K562 (cell line): ENCODE results near the gene SSTR1.

Experiments used
- CREB1 ChIP-seq, 2 experiments: sonication (generic) in 1 of 2; formaldehyde crosslinking in 1 of 2; IDR thresholded peaks; 2 replicates each; pipeline versions ENCODE4 v1.6.1 to v1.8.0; 2012 to 2022; ENCODE audit warnings: inconsistent platforms in 1 of 2, mild to moderate bottlenecking in 1 of 2, missing genetic modification reagents in 1 of 2, moderate library complexity in 1 of 2
- EGR1 ChIP-seq: fragments of 450-650 bp; conservative IDR thresholded peaks from 2 replicates; pipeline ENCODE4 v1.6.1; 2017; ENCODE audit warnings: mild to moderate bottlenecking
- ELF1 ChIP-seq: fragments of 200-800 bp; sonication (Bioruptor generic); IDR thresholded peaks from 2 replicates; pipeline ENCODE4 v1.6.1; 2016; ENCODE audit warnings: missing genetic modification characterization, missing compliant biosample characterization
- ELF4 ChIP-seq: fragments of 450-650 bp; formaldehyde crosslinking; IDR thresholded peaks from 2 replicates; pipeline ENCODE4 v1.4.0; 2022; ENCODE audit warnings: missing genetic modification characterization
- EZH2 ChIP-seq: IDR thresholded peaks from 2 replicates; pipeline ENCODE4 v1.6.1; 2012; ENCODE audit warnings: low read depth, mild to moderate bottlenecking, inconsistent platforms, low read length, borderline replicate concordance
- KAT8 ChIP-seq: fragments of 450-650 bp; IDR thresholded peaks from 2 replicates; pipeline ENCODE4 v1.6.1; 2016; ENCODE audit warnings: low read depth, mild to moderate bottlenecking
- LEF1 ChIP-seq: fragments of 450-650 bp; IDR thresholded peaks from 2 replicates; pipeline ENCODE4 v1.6.1; 2016; ENCODE audit warnings: mild to moderate bottlenecking
- PATZ1 ChIP-seq: fragments of 250-450 bp; sonication (Bioruptor Pico); IDR thresholded peaks from 2 replicates; pipeline ENCODE4 v1.5.0; 2020; ENCODE audit warnings: mild to moderate bottlenecking, borderline replicate concordance
- SMAD3 ChIP-seq: fragments of 450-650 bp; formaldehyde crosslinking; conservative IDR thresholded peaks from 2 replicates; pipeline ENCODE4 v1.4.0; 2020; ENCODE audit warnings: mild to moderate bottlenecking
- TF ChIP-seq, protein P1 (sequence below): IDR thresholded peaks from 2 replicates; pipeline ENCODE4 v1.6.1; 2012; ENCODE audit warnings: low read depth, low read length, improper control_type of control experiment, borderline replicate concordance
- TF ChIP-seq, protein P2 (sequence below), 3 experiments: IDR thresholded peaks in 2 of 3; conservative IDR thresholded peaks in 1 of 3; 2 replicates each; pipeline ENCODE4 v1.5.1; 2011 to 2012; ENCODE audit warnings: low read length in 3 of 3, mild to moderate bottlenecking in 3 of 3, control low read depth in 2 of 3, improper control_type of control experiment in 1 of 3, inconsistent platforms in 1 of 3, low read depth in 1 of 3, mixed read lengths in 1 of 3, moderate library complexity in 1 of 3; ENCODE audit not compliant: insufficient read depth in 2 of 3
- TF ChIP-seq, protein P3 (sequence below): sonication (generic); formaldehyde crosslinking; IDR thresholded peaks from 2 replicates; pipeline ENCODE4 v1.8.1; 2023; ENCODE audit warnings: mild to moderate bottlenecking, missing genetic modification reagents

- TF ChIP-seq CREB1 (IDR thresholded peaks at IDR 0.05): no peak
- no peak for TF ChIP-seq CREB1 (CRISPR knock-in tag; IDR thresholded peaks at IDR 0.05)
- TF ChIP-seq EZH2: no peak
- TF ChIP-seq EGR1: no peak
- TF ChIP-seq, protein P1, sequence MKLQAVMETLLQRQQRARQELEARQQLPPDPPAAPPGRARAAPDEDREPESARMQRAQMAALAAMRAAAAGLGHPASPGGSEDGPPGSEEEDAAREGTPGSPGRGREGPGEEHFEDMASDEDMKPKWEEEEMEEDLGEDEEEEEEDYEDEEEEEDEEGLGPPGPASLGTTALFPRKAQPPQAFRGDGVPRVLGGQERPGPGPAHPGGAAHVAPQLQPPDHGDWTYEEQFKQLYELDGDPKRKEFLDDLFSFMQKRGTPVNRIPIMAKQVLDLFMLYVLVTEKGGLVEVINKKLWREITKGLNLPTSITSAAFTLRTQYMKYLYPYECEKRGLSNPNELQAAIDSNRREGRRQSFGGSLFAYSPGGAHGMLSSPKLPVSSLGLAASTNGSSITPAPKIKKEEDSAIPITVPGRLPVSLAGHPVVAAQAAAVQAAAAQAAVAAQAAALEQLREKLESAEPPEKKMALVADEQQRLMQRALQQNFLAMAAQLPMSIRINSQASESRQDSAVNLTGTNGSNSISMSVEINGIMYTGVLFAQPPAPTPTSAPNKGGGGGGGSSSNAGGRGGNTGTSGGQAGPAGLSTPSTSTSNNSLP: no peak
- no peak for TF ChIP-seq KAT8
- TF ChIP-seq, protein P2, sequence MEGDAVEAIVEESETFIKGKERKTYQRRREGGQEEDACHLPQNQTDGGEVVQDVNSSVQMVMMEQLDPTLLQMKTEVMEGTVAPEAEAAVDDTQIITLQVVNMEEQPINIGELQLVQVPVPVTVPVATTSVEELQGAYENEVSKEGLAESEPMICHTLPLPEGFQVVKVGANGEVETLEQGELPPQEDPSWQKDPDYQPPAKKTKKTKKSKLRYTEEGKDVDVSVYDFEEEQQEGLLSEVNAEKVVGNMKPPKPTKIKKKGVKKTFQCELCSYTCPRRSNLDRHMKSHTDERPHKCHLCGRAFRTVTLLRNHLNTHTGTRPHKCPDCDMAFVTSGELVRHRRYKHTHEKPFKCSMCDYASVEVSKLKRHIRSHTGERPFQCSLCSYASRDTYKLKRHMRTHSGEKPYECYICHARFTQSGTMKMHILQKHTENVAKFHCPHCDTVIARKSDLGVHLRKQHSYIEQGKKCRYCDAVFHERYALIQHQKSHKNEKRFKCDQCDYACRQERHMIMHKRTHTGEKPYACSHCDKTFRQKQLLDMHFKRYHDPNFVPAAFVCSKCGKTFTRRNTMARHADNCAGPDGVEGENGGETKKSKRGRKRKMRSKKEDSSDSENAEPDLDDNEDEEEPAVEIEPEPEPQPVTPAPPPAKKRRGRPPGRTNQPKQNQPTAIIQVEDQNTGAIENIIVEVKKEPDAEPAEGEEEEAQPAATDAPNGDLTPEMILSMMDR (IDR thresholded peaks at IDR 0.05 in 2 of 3, conservative IDR thresholded peaks at IDR 0.05 in 1 of 3; ENCODE audit: insufficient read depth in 2 of 3, low read depth in 1 of 3, low read length in 3 of 3): no peak
- no peak for TF ChIP-seq ELF4 (CRISPR knock-in tag)
- TF ChIP-seq LEF1: no peak
- TF ChIP-seq, protein P3, sequence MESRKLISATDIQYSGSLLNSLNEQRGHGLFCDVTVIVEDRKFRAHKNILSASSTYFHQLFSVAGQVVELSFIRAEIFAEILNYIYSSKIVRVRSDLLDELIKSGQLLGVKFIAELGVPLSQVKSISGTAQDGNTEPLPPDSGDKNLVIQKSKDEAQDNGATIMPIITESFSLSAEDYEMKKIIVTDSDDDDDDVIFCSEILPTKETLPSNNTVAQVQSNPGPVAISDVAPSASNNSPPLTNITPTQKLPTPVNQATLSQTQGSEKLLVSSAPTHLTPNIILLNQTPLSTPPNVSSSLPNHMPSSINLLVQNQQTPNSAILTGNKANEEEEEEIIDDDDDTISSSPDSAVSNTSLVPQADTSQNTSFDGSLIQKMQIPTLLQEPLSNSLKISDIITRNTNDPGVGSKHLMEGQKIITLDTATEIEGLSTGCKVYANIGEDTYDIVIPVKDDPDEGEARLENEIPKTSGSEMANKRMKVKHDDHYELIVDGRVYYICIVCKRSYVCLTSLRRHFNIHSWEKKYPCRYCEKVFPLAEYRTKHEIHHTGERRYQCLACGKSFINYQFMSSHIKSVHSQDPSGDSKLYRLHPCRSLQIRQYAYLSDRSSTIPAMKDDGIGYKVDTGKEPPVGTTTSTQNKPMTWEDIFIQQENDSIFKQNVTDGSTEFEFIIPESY: no peak
- TF ChIP-seq PATZ1 (CRISPR knock-in tag): no peak
- no peak for TF ChIP-seq ELF1 (tag)
- no peak for TF ChIP-seq SMAD3 (CRISPR knock-in tag)
These were observed 16.6 kb downstream of the SSTR1 start for GRCh38 chr14:38224338-38224737.
